ENCODE data around the gene RRAGC.

Gene RRAGC

GRCh38 chr1:38860454-38860795 is 853 bp upstream of the RRAGC start:
- TF ChIP-seq FOXP2 (optimal IDR thresholded peaks at IDR 0.05; ENCODE audit: borderline replicate concordance, extremely low read depth, extremely low read length, insufficient read depth): no peak
- no peak for TF ChIP-seq POLR2AphosphoS5 (IDR thresholded peaks at IDR 0.05; ENCODE audit: low read depth, low read length)
- TF ChIP-seq SIN3A (IDR thresholded peaks at IDR 0.05; ENCODE audit: borderline replicate concordance, insufficient read depth, low read length): no peak
- TF ChIP-seq, protein P1, sequence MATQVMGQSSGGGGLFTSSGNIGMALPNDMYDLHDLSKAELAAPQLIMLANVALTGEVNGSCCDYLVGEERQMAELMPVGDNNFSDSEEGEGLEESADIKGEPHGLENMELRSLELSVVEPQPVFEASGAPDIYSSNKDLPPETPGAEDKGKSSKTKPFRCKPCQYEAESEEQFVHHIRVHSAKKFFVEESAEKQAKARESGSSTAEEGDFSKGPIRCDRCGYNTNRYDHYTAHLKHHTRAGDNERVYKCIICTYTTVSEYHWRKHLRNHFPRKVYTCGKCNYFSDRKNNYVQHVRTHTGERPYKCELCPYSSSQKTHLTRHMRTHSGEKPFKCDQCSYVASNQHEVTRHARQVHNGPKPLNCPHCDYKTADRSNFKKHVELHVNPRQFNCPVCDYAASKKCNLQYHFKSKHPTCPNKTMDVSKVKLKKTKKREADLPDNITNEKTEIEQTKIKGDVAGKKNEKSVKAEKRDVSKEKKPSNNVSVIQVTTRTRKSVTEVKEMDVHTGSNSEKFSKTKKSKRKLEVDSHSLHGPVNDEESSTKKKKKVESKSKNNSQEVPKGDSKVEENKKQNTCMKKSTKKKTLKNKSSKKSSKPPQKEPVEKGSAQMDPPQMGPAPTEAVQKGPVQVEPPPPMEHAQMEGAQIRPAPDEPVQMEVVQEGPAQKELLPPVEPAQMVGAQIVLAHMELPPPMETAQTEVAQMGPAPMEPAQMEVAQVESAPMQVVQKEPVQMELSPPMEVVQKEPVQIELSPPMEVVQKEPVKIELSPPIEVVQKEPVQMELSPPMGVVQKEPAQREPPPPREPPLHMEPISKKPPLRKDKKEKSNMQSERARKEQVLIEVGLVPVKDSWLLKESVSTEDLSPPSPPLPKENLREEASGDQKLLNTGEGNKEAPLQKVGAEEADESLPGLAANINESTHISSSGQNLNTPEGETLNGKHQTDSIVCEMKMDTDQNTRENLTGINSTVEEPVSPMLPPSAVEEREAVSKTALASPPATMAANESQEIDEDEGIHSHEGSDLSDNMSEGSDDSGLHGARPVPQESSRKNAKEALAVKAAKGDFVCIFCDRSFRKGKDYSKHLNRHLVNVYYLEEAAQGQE (IDR thresholded peaks at IDR 0.05; ENCODE audit: insufficient read depth in 1 of 2, low read depth in 2 of 2, low read length in 2 of 2): no peak
- no peak for TF ChIP-seq TAF1 (IDR thresholded peaks at IDR 0.05; ENCODE audit: borderline replicate concordance, insufficient read depth, low read length)

DNA sequence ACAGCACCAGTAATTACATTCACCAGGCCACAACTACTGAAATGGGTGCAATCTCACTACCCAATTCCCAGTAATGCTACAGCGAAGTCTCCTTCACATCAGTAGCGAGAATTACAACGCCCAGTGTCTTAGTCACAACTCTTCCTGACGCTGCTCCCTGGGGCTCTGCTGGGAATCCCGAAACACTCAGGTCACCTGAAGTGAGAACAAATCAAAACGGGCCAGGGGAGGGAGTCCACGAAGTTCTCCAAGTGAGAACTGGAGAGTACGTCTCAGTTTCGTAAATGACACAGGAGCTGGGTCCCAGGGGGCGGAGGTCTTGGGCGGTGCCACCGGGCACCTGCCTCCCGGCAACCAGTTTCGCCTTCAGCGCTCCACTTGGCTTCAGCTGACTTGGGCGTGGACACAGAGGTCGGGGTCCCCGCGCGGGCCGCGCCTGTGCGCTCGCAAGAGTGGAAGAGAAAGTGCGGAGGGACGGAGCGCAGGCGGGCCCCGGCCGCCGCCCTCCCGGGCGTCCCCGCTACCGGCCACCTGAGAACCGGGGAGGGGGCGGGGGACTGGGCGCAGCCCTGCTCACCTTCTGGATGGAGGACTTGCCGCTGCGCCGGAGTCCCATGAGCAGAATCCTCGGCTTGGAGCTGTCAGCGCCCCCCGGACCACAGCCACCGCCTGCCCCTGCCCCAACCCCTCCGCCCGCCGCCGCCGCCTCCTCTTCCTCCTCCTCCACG is 575 bp downstream of the RRAGC start:
- TF ChIP-seq TAF1 (IDR thresholded peaks at IDR 0.05; ENCODE audit: borderline replicate concordance, insufficient read depth, low read length) (no peak), FOXP2 (optimal IDR thresholded peaks at IDR 0.05; ENCODE audit: borderline replicate concordance, extremely low read depth, extremely low read length, insufficient read depth) (no peak), SIN3A (IDR thresholded peaks at IDR 0.05; ENCODE audit: borderline replicate concordance, insufficient read depth, low read length) (no peak), POLR2AphosphoS5 (IDR thresholded peaks at IDR 0.05; ENCODE audit: low read depth, low read length) (no peak)
- TF ChIP-seq, protein P1 (IDR thresholded peaks at IDR 0.05; ENCODE audit: insufficient read depth in 1 of 2, low read depth in 2 of 2, low read length in 2 of 2): no peak

- TF ChIP-seq FOXP2 (optimal IDR thresholded peaks at IDR 0.05; ENCODE audit: borderline replicate concordance, extremely low read depth, extremely low read length, insufficient read depth): no peak
- TF ChIP-seq TAF1 (IDR thresholded peaks at IDR 0.05; ENCODE audit: borderline replicate concordance, insufficient read depth, low read length): no peak
- no peak for TF ChIP-seq SIN3A (IDR thresholded peaks at IDR 0.05; ENCODE audit: borderline replicate concordance, insufficient read depth, low read length)
- TF ChIP-seq, protein P1 (IDR thresholded peaks at IDR 0.05; ENCODE audit: insufficient read depth in 1 of 2, low read depth in 2 of 2, low read length in 2 of 2): no peak
- no peak for TF ChIP-seq POLR2AphosphoS5 (IDR thresholded peaks at IDR 0.05; ENCODE audit: low read depth, low read length)
Measured at GRCh38 chr1:38852780-38853179, 6.8 kb downstream of the RRAGC start.

- TF ChIP-seq TAF1 (IDR thresholded peaks at IDR 0.05; ENCODE audit: borderline replicate concordance, insufficient read depth, low read length) (no peak), POLR2AphosphoS5 (IDR thresholded peaks at IDR 0.05; ENCODE audit: low read depth, low read length) (no peak), FOXP2 (optimal IDR thresholded peaks at IDR 0.05; ENCODE audit: borderline replicate concordance, extremely low read depth, extremely low read length, insufficient read depth) (no peak), SIN3A (IDR thresholded peaks at IDR 0.05; ENCODE audit: borderline replicate concordance, insufficient read depth, low read length) (no peak)
- TF ChIP-seq, protein P1 (IDR thresholded peaks at IDR 0.05; ENCODE audit: insufficient read depth in 1 of 2, low read depth in 2 of 2, low read length in 2 of 2): no peak
Measured at GRCh38 chr1:38848071-38848470, 11.5 kb downstream of the RRAGC start.

Measured in PFSK-1 (cell line).